GM12878 (cell line): ENCODE measurements around the gene ACOT7. TPM values are rescaled to one million over a fixed set of nuclear protein-coding genes. Genes with fewer than 3 reads are reported as not detected.

Experiments
- ATAC-seq: fragments of 200-7000 bp; cut with Tn5 transposase; 3 replicates; pipeline ENCODE4 v1.9.1; 2020; ENCODE audit warnings: mild to moderate bottlenecking, moderate library complexity
- BruUV-seq: library from RNA; stranded (reverse); fragments of 400-500 nt; replicated peaks from 2 replicates; lab custom pipeline; 2021; lab: Mats Ljungman, UMichigan
- CTCF ChIA-PET: fragments of 300-600 bp; sonication (Branson Sonifier 250); formaldehyde crosslinking; extraction: SDS; loops from one replicate; lab custom pipeline; 2021; ENCODE audit warnings: inconsistent platforms; lab: Yijun Ruan, JAX
- POLR2A ChIA-PET: fragments of 350-600 bp; formaldehyde crosslinking; extraction: SDS; loops from one replicate; lab custom pipeline; 2021; ENCODE audit warnings: inconsistent platforms; lab: Charles Lee
- RAD21 ChIA-PET: fragments of 300-600 bp; sonication (Branson Sonifier 250); formaldehyde crosslinking; loops from one replicate; lab custom pipeline; 2023; ENCODE audit warnings: antibody characterized with exemption; ENCODE audit not compliant: unreplicated experiment; lab: Charles Lee
- SMC1A ChIA-PET: fragments of 300-600 bp; sonication (Branson Sonifier 250); formaldehyde crosslinking; loops from one replicate; lab custom pipeline; 2023; ENCODE audit not compliant: unreplicated experiment, uncharacterized antibody; lab: Charles Lee
- DNase-seq: peaks from one replicate; pipeline ENCODE4 v3.0.0-alpha.2; 2011; ENCODE audit warnings: low read depth, low spot score
- FAIRE-seq: peaks from 3 replicates; lab custom pipeline; 2011; peaks lifted over from hg19 to GRCh38; lab: Jason Lieb, UNC
- H2AFZ ChIP-seq: 2 replicates; pipeline ENCODE4 v1.6.0; 2011; ENCODE audit warnings: low read depth, low read length, control low read depth; ENCODE audit not compliant: control insufficient read depth
- H3K27ac ChIP-seq: 2 replicates; pipeline ENCODE4 v1.5.1; 2011; ENCODE audit warnings: control low read depth; ENCODE audit not compliant: control insufficient read depth, insufficient read depth
- H3K27me3 ChIP-seq, 2 experiments: replicated peaks in 1 of 2; 2 replicates each; pipeline versions ENCODE4 v1.6.0 to v1.6.1; 2011; ENCODE audit warnings: low read length in 1 of 2; ENCODE audit not compliant: control insufficient read depth in 2 of 2, insufficient read depth in 2 of 2
- H3K36me3 ChIP-seq, 2 experiments: 2 replicates each; pipeline ENCODE4 v1.5.1; 2011; ENCODE audit warnings: low read length in 1 of 2; ENCODE audit not compliant: control insufficient read depth in 2 of 2, insufficient read depth in 2 of 2
- H3K4me1 ChIP-seq: 2 replicates; pipeline ENCODE4 v1.6.1; 2011; ENCODE audit warnings: mild to moderate bottlenecking, low read length, moderate library complexity, mixed read lengths; ENCODE audit not compliant: control insufficient read depth, insufficient read depth
- H3K4me2 ChIP-seq: 2 replicates; pipeline ENCODE4 v1.6.0; 2011; ENCODE audit warnings: control low read depth; ENCODE audit not compliant: control insufficient read depth, insufficient read depth
- H3K4me3 ChIP-seq: fragments of 200-600 bp; sonication (generic); 2 replicates; pipeline ENCODE4 v1.5.1; 2016
- H3K79me2 ChIP-seq: 2 replicates; pipeline ENCODE4 v1.6.0; 2011; ENCODE audit warnings: low read length; ENCODE audit not compliant: control insufficient read depth, insufficient read depth
- H3K9ac ChIP-seq: 2 replicates; pipeline ENCODE4 v1.8.0; 2011; ENCODE audit warnings: low read length, control low read depth, mixed read lengths; ENCODE audit not compliant: control insufficient read depth, insufficient read depth
- H3K9me3 ChIP-seq: replicated peaks from 3 replicates; pipeline ENCODE4 v1.5.1; 2011; ENCODE audit warnings: mild to moderate bottlenecking, low read length; ENCODE audit not compliant: control insufficient read depth, insufficient read depth
- H4K20me1 ChIP-seq: 2 replicates; pipeline ENCODE4 v1.6.0; 2011; ENCODE audit not compliant: control insufficient read depth, insufficient read depth
- CHD2 ChIP-seq: IDR thresholded peaks from 2 replicates; pipeline ENCODE4 v1.6.1; 2011; ENCODE audit warnings: low read depth, low read length, improper control_type of control experiment, borderline replicate concordance
- EP300 ChIP-seq, 2 experiments: fragments of 150-350 bp in 1 of 2; IDR thresholded peaks; 2 replicates each; pipeline ENCODE4 v1.6.1; 2011 to 2012; ENCODE audit warnings: low read depth in 2 of 2, low read length in 2 of 2, borderline replicate concordance in 1 of 2, improper control_type of control experiment in 1 of 2, inconsistent platforms in 1 of 2; ENCODE audit not compliant: control insufficient read depth in 1 of 2
- IKZF2 ChIP-seq, 2 experiments: fragments of 450-650 bp; IDR thresholded peaks; 2 replicates each; pipeline ENCODE4 v1.6.1; 2017; ENCODE audit warnings: mild to moderate bottlenecking in 2 of 2, moderate library complexity in 2 of 2
- KDM1A ChIP-seq: fragments of 200-600 bp; sonication (generic); IDR thresholded peaks from 2 replicates; pipeline ENCODE4 v1.6.1; 2016; ENCODE audit warnings: borderline replicate concordance
- LARP7 ChIP-seq: fragments of 450-650 bp; IDR thresholded peaks from 2 replicates; pipeline ENCODE4 v1.6.1; 2017; ENCODE audit warnings: mild to moderate bottlenecking
- MEF2A ChIP-seq: IDR thresholded peaks from 2 replicates; pipeline ENCODE4 v1.6.1; 2011; ENCODE audit warnings: low read depth, mild to moderate bottlenecking, low read length, moderate library complexity; ENCODE audit not compliant: insufficient read depth
- NRF1 ChIP-seq: conservative IDR thresholded peaks from 2 replicates; pipeline ENCODE4 v1.6.1; 2011; ENCODE audit warnings: mild to moderate bottlenecking, low read depth, low read length, improper control_type of control experiment
- RCOR1 ChIP-seq: conservative IDR thresholded peaks from 2 replicates; pipeline ENCODE4 v1.6.1; 2012; ENCODE audit warnings: low read depth, low read length, improper control_type of control experiment
- SPI1 ChIP-seq: IDR thresholded peaks from 2 replicates; pipeline ENCODE4 v1.6.1; 2011; ENCODE audit warnings: low read depth, mild to moderate bottlenecking, low read length, moderate library complexity, borderline replicate concordance; ENCODE audit not compliant: insufficient read depth
- SREBF2 ChIP-seq: IDR thresholded peaks from 2 replicates; pipeline ENCODE4 v1.6.1; 2012; ENCODE audit warnings: mild to moderate bottlenecking, low read length
- STAT3 ChIP-seq: IDR thresholded peaks from 2 replicates; pipeline ENCODE4 v1.6.1; 2011; ENCODE audit warnings: low read depth, low read length, improper control_type of control experiment
- TAF1 ChIP-seq: IDR thresholded peaks from 2 replicates; pipeline ENCODE4 v1.6.1; 2011; ENCODE audit warnings: mild to moderate bottlenecking, low read depth, low read length, borderline replicate concordance
- YBX1 ChIP-seq: fragments of 450-650 bp; IDR thresholded peaks from 2 replicates; pipeline ENCODE4 v1.6.1; 2016; ENCODE audit warnings: antibody characterized with exemption
- WGBS: methylation state at CpG from one replicate; pipeline ENCODE4 v1.1.6; 2016; ENCODE audit warnings: low lambda C conversion rate; ENCODE audit not compliant: insufficient replicate concordance, insufficient coverage; ENCODE audit errors: missing lambda C conversion rate; 5-methylcytosine and 5-hydroxymethylcytosine counted together
- in situ Hi-C: fragments of 300-500 bp; cut with MboI; formaldehyde crosslinking; loops from 9 replicates; pipeline ENCODE4 v1.14.3; 2018; ENCODE audit warnings: mixed read lengths
- intact Hi-C: fragments of 100-400 bp; cut with micrococcal nuclease; formaldehyde crosslinking; loops from one replicate; pipeline ENCODE4 v1.14.2; 2022; ENCODE audit not compliant: unreplicated experiment
- polyA plus RNA-seq, 11 experiments: library from polyadenylated mRNA; depleted of rRNA in 4 of 11; unstranded in 6 of 11; stranded (reverse) in 5 of 11; fragments of >200 nt; fragmentation: Nextera tagmentation in 4 of 11; fragmentation: Illumina TruSeq in 1 of 11; extraction: Ambion mirVana in 4 of 11; extraction: Trizol in 1 of 11; gene quantifications; 1 replicate in 1 of 11; 2 replicates in 10 of 11; pipeline versions ENCODE4 v1.2.1 to v1.2.3, GENCODE V29; 2011 to 2016; ENCODE audit warnings: inconsistent platforms in 2 of 11, missing spikeins in 2 of 11, low read depth in 1 of 11
- total RNA-seq, 4 experiments: library from RNA; depleted of rRNA in 3 of 4; stranded (reverse); fragments of >200 nt in 3 of 4; fragmentation: Illumina TruSeq in 1 of 4; extraction: Trizol in 1 of 4; gene quantifications; 2 replicates each; pipeline versions ENCODE4 v1.2.1 to v1.2.3, GENCODE V29; 2013 to 2021
- TF ChIP-seq, protein P1 (sequence below): fragments of 150-350 bp; IDR thresholded peaks from 2 replicates; pipeline ENCODE4 v1.6.1; 2016; ENCODE audit warnings: low read depth, low read length
- TF ChIP-seq, protein P2 (sequence below): fragments of 450-650 bp; IDR thresholded peaks from 2 replicates; pipeline ENCODE4 v1.6.1; 2017; ENCODE audit warnings: mild to moderate bottlenecking
- TF ChIP-seq, protein P3 (sequence below): IDR thresholded peaks from 2 replicates; pipeline ENCODE4 v1.6.1; 2011; ENCODE audit warnings: mild to moderate bottlenecking, low read depth, low read length, moderate library complexity; ENCODE audit not compliant: insufficient replicate concordance

Gene ACOT7
- total and polyA plus RNA-seq, 10 of the 15 experiments (the other 5 are each of a cell fraction or from before 2014, with no cell fraction given) = 8.9 to 206 (median 61.2) TPM

DNA sequence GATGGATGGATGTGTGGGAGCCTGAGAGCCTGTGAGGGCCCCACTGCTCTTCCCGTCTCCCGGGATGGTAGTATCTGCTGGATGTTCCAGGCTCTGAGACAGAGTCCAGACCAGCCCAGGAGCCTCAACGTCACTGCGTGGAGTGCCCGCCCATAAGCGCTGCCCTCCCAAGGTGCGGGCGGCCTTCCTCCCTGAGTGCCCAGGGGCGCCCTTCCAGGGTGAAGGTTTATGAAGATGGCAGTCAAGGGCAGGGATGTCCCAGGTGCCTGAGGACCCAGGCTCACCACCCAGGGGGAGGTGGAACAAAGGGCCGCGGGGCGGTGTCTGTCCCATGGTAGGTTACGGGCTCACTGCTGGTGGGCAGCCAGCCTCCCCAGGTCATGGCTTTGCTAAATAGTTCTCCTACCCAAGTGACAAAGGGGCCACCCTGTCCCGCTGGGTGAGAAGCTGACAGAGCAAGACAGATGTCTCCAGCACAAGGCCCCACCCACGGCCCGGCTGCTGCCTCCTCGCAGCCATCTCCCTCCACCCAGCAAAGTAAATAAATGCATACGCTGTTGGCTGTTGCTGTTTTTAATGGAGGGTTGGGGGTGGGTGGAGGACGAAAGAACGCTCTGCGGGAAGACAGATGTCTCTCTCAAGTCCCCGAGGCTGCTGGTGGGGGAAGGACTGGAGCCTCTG lies 123.7 kb downstream of the ACOT7 start:
- Histone ChIP-seq H2AFZ (no peak overlapping the region), H3K79me2 (no peaks in the 10 kb centered on the region), H3K4me3 (no peak overlapping the region), H3K27ac (no peak overlapping the region), H3K9me3 (no peaks in the 10 kb centered on the region), H3K9ac (no peak overlapping the region), H3K4me2 (no peak overlapping the region), H3K36me3 (peaks cover 0 to 7% of the 10 kb centered on the region in 2 experiments; a peak in 2 of 4 replicates), H3K4me1 (no peaks in the 10 kb centered on the region), H4K20me1 (no peaks in the 10 kb centered on the region; the same call in 1 of the 2 replicates), H3K27me3 (no peaks in the 10 kb centered on the region)
- TF ChIP-seq SPI1 (no peak), RCOR1 (no peak), CHD2 (no peak), STAT3 (no peak), YBX1 (no peak), EP300 (IDR thresholded peaks at IDR 0.05; ENCODE audit: borderline replicate concordance in 1 of 2, control insufficient read depth in 1 of 2, low read depth in 2 of 2, low read length in 2 of 2) (no peak), IKZF2 (IDR thresholded peaks at IDR 0.05) (no peak), NRF1 (no peak), TAF1 (no peak), LARP7 (no peak), MEF2A (no peak), KDM1A (no peak), SREBF2 (no peak)
- TF ChIP-seq, protein P1, sequence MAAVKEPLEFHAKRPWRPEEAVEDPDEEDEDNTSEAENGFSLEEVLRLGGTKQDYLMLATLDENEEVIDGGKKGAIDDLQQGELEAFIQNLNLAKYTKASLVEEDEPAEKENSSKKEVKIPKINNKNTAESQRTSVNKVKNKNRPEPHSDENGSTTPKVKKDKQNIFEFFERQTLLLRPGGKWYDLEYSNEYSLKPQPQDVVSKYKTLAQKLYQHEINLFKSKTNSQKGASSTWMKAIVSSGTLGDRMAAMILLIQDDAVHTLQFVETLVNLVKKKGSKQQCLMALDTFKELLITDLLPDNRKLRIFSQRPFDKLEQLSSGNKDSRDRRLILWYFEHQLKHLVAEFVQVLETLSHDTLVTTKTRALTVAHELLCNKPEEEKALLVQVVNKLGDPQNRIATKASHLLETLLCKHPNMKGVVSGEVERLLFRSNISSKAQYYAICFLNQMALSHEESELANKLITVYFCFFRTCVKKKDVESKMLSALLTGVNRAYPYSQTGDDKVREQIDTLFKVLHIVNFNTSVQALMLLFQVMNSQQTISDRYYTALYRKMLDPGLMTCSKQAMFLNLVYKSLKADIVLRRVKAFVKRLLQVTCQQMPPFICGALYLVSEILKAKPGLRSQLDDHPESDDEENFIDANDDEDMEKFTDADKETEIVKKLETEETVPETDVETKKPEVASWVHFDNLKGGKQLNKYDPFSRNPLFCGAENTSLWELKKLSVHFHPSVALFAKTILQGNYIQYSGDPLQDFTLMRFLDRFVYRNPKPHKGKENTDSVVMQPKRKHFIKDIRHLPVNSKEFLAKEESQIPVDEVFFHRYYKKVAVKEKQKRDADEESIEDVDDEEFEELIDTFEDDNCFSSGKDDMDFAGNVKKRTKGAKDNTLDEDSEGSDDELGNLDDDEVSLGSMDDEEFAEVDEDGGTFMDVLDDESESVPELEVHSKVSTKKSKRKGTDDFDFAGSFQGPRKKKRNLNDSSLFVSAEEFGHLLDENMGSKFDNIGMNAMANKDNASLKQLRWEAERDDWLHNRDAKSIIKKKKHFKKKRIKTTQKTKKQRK = no peak
- TF ChIP-seq, protein P2, sequence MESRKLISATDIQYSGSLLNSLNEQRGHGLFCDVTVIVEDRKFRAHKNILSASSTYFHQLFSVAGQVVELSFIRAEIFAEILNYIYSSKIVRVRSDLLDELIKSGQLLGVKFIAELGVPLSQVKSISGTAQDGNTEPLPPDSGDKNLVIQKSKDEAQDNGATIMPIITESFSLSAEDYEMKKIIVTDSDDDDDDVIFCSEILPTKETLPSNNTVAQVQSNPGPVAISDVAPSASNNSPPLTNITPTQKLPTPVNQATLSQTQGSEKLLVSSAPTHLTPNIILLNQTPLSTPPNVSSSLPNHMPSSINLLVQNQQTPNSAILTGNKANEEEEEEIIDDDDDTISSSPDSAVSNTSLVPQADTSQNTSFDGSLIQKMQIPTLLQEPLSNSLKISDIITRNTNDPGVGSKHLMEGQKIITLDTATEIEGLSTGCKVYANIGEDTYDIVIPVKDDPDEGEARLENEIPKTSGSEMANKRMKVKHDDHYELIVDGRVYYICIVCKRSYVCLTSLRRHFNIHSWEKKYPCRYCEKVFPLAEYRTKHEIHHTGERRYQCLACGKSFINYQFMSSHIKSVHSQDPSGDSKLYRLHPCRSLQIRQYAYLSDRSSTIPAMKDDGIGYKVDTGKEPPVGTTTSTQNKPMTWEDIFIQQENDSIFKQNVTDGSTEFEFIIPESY = no peak
- TF ChIP-seq, protein P3, sequence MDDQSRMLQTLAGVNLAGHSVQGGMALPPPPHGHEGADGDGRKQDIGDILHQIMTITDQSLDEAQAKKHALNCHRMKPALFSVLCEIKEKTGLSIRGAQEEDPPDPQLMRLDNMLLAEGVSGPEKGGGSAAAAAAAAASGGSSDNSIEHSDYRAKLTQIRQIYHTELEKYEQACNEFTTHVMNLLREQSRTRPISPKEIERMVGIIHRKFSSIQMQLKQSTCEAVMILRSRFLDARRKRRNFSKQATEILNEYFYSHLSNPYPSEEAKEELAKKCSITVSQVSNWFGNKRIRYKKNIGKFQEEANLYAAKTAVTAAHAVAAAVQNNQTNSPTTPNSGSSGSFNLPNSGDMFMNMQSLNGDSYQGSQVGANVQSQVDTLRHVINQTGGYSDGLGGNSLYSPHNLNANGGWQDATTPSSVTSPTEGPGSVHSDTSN = no peak
- 88% methylated on average over 22 of the region's 22 CpGs for WGBS
- ATAC-seq (no peak), FAIRE-seq (no peak), DNase-seq (no peak)
- CTCF ChIA-PET = no interaction called here
- BruUV-seq = no TSS peak
- RAD21 ChIA-PET = no interaction called here
- SMC1A ChIA-PET = no interaction called here
- intact Hi-C loops = no loop called here
- POLR2A ChIA-PET = no interaction called here
- in situ Hi-C loops = no loop called here
